A673 (cell line): ENCODE data around the gene DSE. TPM values are rescaled to one million over a fixed set of nuclear protein-coding genes. Genes with fewer than 3 reads are reported as not detected.

ENCODE experiments used
- BruUV-seq: library from RNA; stranded (reverse); fragments of 400-500 nt; replicated peaks from 2 replicates; lab custom pipeline; 2021; lab: Mats Ljungman, UMichigan
- CTCF ChIA-PET: fragments of 300-600 bp; sonication (Branson Sonifier 250); formaldehyde crosslinking; loops from one replicate; lab custom pipeline; 2022; ENCODE audit warnings: antibody characterized with exemption; lab: Charles Lee
- POLR2A ChIA-PET: fragments of 300-600 bp; sonication (Branson Sonifier 250); formaldehyde crosslinking; loops from one replicate; lab custom pipeline; 2022; ENCODE audit warnings: antibody characterized with exemption; ENCODE audit not compliant: low non-redundant PET; lab: Charles Lee
- DNase-seq: peaks from one replicate; pipeline ENCODE4 v3.0.0-alpha.2; 2015; ENCODE audit warnings: low spot score
- H3K27ac ChIP-seq: fragments of 200-600 bp; sonication (generic); 2 replicates; pipeline ENCODE4 v1.5.1; 2016; ENCODE audit warnings: mixed run types, low read depth, mild to moderate bottlenecking, mixed read lengths, antibody characterized with exemption, low read length; ENCODE audit not compliant: poor library complexity, severe bottlenecking
- H3K27me3 ChIP-seq: fragments of 200-600 bp; sonication (generic); replicated peaks from 2 replicates; pipeline ENCODE4 v1.6.1; 2017; ENCODE audit warnings: mixed run types, low read depth, mild to moderate bottlenecking, mixed read lengths, antibody characterized with exemption, low read length; ENCODE audit not compliant: insufficient read depth, poor library complexity
- H3K36me3 ChIP-seq: fragments of 200-600 bp; sonication (generic); 2 replicates; pipeline ENCODE4 v1.6.1; 2016; ENCODE audit warnings: mixed run types, mild to moderate bottlenecking, mixed read lengths, antibody characterized with exemption, low read length; ENCODE audit not compliant: insufficient read depth, poor library complexity, severe bottlenecking
- H3K4me1 ChIP-seq: fragments of 200-600 bp; sonication (generic); 2 replicates; pipeline ENCODE4 v1.6.1; 2017; ENCODE audit warnings: mixed run types, mild to moderate bottlenecking, mixed read lengths, antibody characterized with exemption, low read length; ENCODE audit not compliant: insufficient read depth, poor library complexity, severe bottlenecking
- H3K4me3 ChIP-seq: fragments of 200-600 bp; sonication (generic); 2 replicates; pipeline ENCODE4 v1.5.1; 2016; ENCODE audit warnings: low read depth, mixed run types, mild to moderate bottlenecking, mixed read lengths, low read length; ENCODE audit not compliant: poor library complexity, severe bottlenecking
- H3K9me3 ChIP-seq: fragments of 200-600 bp; sonication (generic); 2 replicates; pipeline ENCODE4 v1.6.1; 2016; ENCODE audit warnings: mixed run types, low read depth, mild to moderate bottlenecking, mixed read lengths, antibody characterized with exemption, low read length; ENCODE audit not compliant: poor library complexity, severe bottlenecking
- CTCF ChIP-seq: fragments of 300-800, 200-600 bp; sonication (generic); conservative IDR thresholded peaks from 2 replicates; pipeline ENCODE4 v1.5.1; 2017; ENCODE audit warnings: low read depth, mild to moderate bottlenecking, antibody characterized with exemption, low read length, moderate library complexity, mixed read lengths
- EZH2 ChIP-seq: fragments of 200-600 bp; sonication (generic); IDR thresholded peaks from 2 replicates; pipeline ENCODE4 v1.6.1; 2017; ENCODE audit warnings: borderline replicate concordance, low read depth, mild to moderate bottlenecking, mixed read lengths, antibody characterized with exemption, low read length; ENCODE audit not compliant: poor library complexity, severe bottlenecking
- intact Hi-C: fragments of 100-400 bp; cut with micrococcal nuclease; formaldehyde crosslinking; loops from one replicate; pipeline ENCODE4 v1.10.0; 2022; ENCODE audit not compliant: unreplicated experiment
- total RNA-seq: library from RNA; stranded (reverse); gene quantifications from 2 replicates; pipeline ENCODE4 v1.2.3, GENCODE V29; 2021

Gene DSE
- total RNA-seq, 1 experiment from 2014 or later = 31.4 TPM

- CTCF ChIA-PET = no interaction called here
- no peak for TF ChIP-seq CTCF
- TF ChIP-seq EZH2 = no peak
- Histone ChIP-seq H3K36me3 (no peaks in the 10 kb centered on the region), H3K4me1 (peaks cover 38% of the 10 kb centered on the region), H3K4me3 (no peak overlapping the region), H3K27ac (no peak overlapping the region), H3K9me3 (no peaks in the 10 kb centered on the region), H3K27me3 (no peaks in the 10 kb centered on the region)
- POLR2A ChIA-PET = no interaction called here
- BruUV-seq = no TSS peak
- intact Hi-C loops = no loop called here
- DNase-seq = no peak
These were observed 18.2 kb downstream of the DSE start for GRCh38 chr6:116388924-116389323.

- ChIA-PET POLR2A (no interaction called here), CTCF (no interaction called here)
- no peaks in the 10 kb centered on the region for H3K36me3 ChIP-seq
- no peak overlapping the region for H3K4me3 ChIP-seq
- no peaks in the 10 kb centered on the region for H3K27me3 ChIP-seq
- intact Hi-C loops = no loop called here
- no peaks in the 10 kb centered on the region for H3K9me3 ChIP-seq
- TF ChIP-seq EZH2 (no peak), CTCF (no peak)
- DNase-seq = no peak
- BruUV-seq = no TSS peak
- H3K4me1 ChIP-seq = peaks cover 41% of the 10 kb centered on the region
- H3K27ac ChIP-seq = no peak overlapping the region
These were observed 18.6 kb downstream of the DSE start for GRCh38 chr6:116389357-116389756.

- POLR2A ChIA-PET = interaction anchor here (0.7 kb wide), 1 partner anchor 16 kb away, joined by 3 read pairs; no protein-coding TSS in a partner anchor
These were observed 19.8 kb downstream of the DSE start for GRCh38 chr6:116390581-116390980.

More at GRCh38 chr6:116390581-116390980, 19.8 kb downstream of the DSE start:
- Histone ChIP-seq H3K27ac (no peak overlapping the region), H3K36me3 (no peaks in the 10 kb centered on the region), H3K9me3 (no peaks in the 10 kb centered on the region), H3K4me3 (no peak overlapping the region), H3K4me1 (peaks cover 41% of the 10 kb centered on the region), H3K27me3 (no peaks in the 10 kb centered on the region)
- BruUV-seq = no TSS peak
- intact Hi-C loops = no loop called here
- TF ChIP-seq CTCF = no peak
- no peak for TF ChIP-seq EZH2
- no peak for DNase-seq
- CTCF ChIA-PET = no interaction called here
